A673 (cell line): ENCODE measurements around the gene SERPINF2. TPM values are rescaled to one million over a fixed set of nuclear protein-coding genes. Genes with fewer than 3 reads are reported as not detected.

Source experiments
- BruUV-seq: library from RNA; stranded (reverse); fragments of 400-500 nt; replicated peaks from 2 replicates; lab custom pipeline; 2021; lab: Mats Ljungman, UMichigan
- CTCF ChIA-PET: fragments of 300-600 bp; sonication (Branson Sonifier 250); formaldehyde crosslinking; loops from one replicate; lab custom pipeline; 2022; ENCODE audit warnings: antibody characterized with exemption; lab: Charles Lee
- POLR2A ChIA-PET: fragments of 300-600 bp; sonication (Branson Sonifier 250); formaldehyde crosslinking; loops from one replicate; lab custom pipeline; 2022; ENCODE audit warnings: antibody characterized with exemption; ENCODE audit not compliant: low non-redundant PET; lab: Charles Lee
- DNase-seq: peaks from one replicate; pipeline ENCODE4 v3.0.0-alpha.2; 2015; ENCODE audit warnings: low spot score
- H3K27ac ChIP-seq: fragments of 200-600 bp; sonication (generic); 2 replicates; pipeline ENCODE4 v1.5.1; 2016; ENCODE audit warnings: mixed run types, low read depth, mild to moderate bottlenecking, mixed read lengths, antibody characterized with exemption, low read length; ENCODE audit not compliant: poor library complexity, severe bottlenecking
- H3K27me3 ChIP-seq: fragments of 200-600 bp; sonication (generic); replicated peaks from 2 replicates; pipeline ENCODE4 v1.6.1; 2017; ENCODE audit warnings: mixed run types, low read depth, mild to moderate bottlenecking, mixed read lengths, antibody characterized with exemption, low read length; ENCODE audit not compliant: insufficient read depth, poor library complexity
- H3K36me3 ChIP-seq: fragments of 200-600 bp; sonication (generic); 2 replicates; pipeline ENCODE4 v1.6.1; 2016; ENCODE audit warnings: mixed run types, mild to moderate bottlenecking, mixed read lengths, antibody characterized with exemption, low read length; ENCODE audit not compliant: insufficient read depth, poor library complexity, severe bottlenecking
- H3K4me1 ChIP-seq: fragments of 200-600 bp; sonication (generic); 2 replicates; pipeline ENCODE4 v1.6.1; 2017; ENCODE audit warnings: mixed run types, mild to moderate bottlenecking, mixed read lengths, antibody characterized with exemption, low read length; ENCODE audit not compliant: insufficient read depth, poor library complexity, severe bottlenecking
- H3K4me3 ChIP-seq: fragments of 200-600 bp; sonication (generic); 2 replicates; pipeline ENCODE4 v1.5.1; 2016; ENCODE audit warnings: low read depth, mixed run types, mild to moderate bottlenecking, mixed read lengths, low read length; ENCODE audit not compliant: poor library complexity, severe bottlenecking
- H3K9me3 ChIP-seq: fragments of 200-600 bp; sonication (generic); 2 replicates; pipeline ENCODE4 v1.6.1; 2016; ENCODE audit warnings: mixed run types, low read depth, mild to moderate bottlenecking, mixed read lengths, antibody characterized with exemption, low read length; ENCODE audit not compliant: poor library complexity, severe bottlenecking
- EZH2 ChIP-seq: fragments of 200-600 bp; sonication (generic); IDR thresholded peaks from 2 replicates; pipeline ENCODE4 v1.6.1; 2017; ENCODE audit warnings: borderline replicate concordance, low read depth, mild to moderate bottlenecking, mixed read lengths, antibody characterized with exemption, low read length; ENCODE audit not compliant: poor library complexity, severe bottlenecking
- intact Hi-C: fragments of 100-400 bp; cut with micrococcal nuclease; formaldehyde crosslinking; loops from one replicate; pipeline ENCODE4 v1.10.0; 2022; ENCODE audit not compliant: unreplicated experiment
- total RNA-seq: library from RNA; stranded (reverse); gene quantifications from 2 replicates; pipeline ENCODE4 v1.2.3, GENCODE V29; 2021
- TF ChIP-seq, protein P1 (sequence below): fragments of 300-800, 200-600 bp; sonication (generic); conservative IDR thresholded peaks from 2 replicates; pipeline ENCODE4 v1.5.1; 2017; ENCODE audit warnings: low read depth, mild to moderate bottlenecking, antibody characterized with exemption, low read length, moderate library complexity, mixed read lengths

SERPINF2 gene
- total RNA-seq, 1 experiment from 2014 or later = 0.37 TPM

DNA sequence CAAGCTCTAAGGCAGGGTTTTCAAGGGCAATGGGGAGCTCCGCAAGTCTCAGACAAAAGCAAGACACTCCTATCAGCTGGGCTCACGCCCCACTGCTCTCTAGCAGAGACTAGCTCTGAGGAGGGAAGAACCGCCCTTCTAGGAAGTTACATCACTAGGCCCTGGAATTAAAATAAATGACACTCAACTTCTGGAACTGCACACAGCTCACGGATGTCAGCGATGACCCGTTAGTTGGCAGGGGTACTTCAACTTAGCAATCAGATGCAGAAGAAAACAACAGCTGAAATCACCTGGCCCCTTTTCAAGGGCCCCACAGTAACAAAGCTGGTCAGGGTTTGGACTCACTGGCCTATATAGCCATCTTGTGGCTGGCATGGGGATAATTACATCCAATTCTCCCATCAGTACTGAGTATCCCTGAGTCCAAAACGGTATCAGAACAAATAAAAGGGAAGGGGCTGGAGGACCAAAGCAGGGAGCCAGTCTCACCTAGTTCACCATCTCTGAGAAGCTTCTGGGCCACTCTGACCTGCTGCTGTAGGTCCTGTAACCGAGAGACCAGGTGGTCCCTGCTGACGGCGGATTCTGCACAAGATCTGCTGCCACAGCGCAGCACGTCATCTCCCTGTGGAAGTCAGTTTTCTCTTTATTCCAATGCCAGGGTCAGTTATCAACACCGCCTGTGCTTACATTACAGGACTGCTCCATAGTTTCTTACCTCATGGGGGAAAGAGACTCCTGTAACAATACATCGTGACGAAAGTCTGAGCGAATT, 41.4 kb downstream of the SERPINF2 start:
- ChIA-PET CTCF (interaction anchor here (0.5 to 1.4 kb wide), 5 partner anchors 61 to 135 kb away, joined by 3 to 10 read pairs (median 4); no protein-coding TSS in a partner anchor), POLR2A (no interaction called here)
- H3K9me3 ChIP-seq = no peaks in the 10 kb centered on the region
- H3K36me3 ChIP-seq = peaks cover 36% of the 10 kb centered on the region
- intact Hi-C loops = loop anchor here (1.0 kb wide), 1 partner anchor 62 kb away; no protein-coding TSS in a partner anchor
- H3K27ac ChIP-seq = peak overlapping the region; percentile 46
- H3K4me3 ChIP-seq = no peak overlapping the region
- peaks cover 26% of the 10 kb centered on the region for H3K4me1 ChIP-seq
- TF ChIP-seq, protein P1, sequence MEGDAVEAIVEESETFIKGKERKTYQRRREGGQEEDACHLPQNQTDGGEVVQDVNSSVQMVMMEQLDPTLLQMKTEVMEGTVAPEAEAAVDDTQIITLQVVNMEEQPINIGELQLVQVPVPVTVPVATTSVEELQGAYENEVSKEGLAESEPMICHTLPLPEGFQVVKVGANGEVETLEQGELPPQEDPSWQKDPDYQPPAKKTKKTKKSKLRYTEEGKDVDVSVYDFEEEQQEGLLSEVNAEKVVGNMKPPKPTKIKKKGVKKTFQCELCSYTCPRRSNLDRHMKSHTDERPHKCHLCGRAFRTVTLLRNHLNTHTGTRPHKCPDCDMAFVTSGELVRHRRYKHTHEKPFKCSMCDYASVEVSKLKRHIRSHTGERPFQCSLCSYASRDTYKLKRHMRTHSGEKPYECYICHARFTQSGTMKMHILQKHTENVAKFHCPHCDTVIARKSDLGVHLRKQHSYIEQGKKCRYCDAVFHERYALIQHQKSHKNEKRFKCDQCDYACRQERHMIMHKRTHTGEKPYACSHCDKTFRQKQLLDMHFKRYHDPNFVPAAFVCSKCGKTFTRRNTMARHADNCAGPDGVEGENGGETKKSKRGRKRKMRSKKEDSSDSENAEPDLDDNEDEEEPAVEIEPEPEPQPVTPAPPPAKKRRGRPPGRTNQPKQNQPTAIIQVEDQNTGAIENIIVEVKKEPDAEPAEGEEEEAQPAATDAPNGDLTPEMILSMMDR = peak; percentile 67
- TF ChIP-seq EZH2 = no peak
- peak; percentile 57 for DNase-seq
- H3K27me3 ChIP-seq = no peaks in the 10 kb centered on the region
- BruUV-seq = no TSS peak

DNA sequence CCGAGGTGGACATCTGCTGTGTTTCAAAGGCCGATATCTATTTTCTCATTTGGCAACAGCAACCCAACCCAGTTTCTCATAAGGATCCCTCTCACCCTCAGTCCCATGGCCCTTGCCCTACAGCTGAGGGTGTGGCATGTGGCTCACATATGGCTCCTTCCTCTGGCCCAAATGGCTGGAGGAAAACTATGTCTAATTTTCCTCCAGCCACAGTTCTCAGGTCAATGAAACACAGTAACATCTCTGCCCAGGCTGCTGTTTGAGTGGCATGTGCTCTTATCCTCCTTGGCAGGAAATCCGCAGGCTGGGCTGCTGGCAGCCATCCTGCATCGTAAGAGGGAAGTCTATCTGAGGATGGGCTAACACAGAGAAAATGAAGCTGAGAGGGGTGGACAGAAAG, 43.3 kb downstream of the SERPINF2 start:
- peaks cover 36% of the 10 kb centered on the region for H3K36me3 ChIP-seq
- TF ChIP-seq, protein P1 = no peak
- H3K27ac ChIP-seq = no peak overlapping the region
- DNase-seq = no peak
- no peaks in the 10 kb centered on the region for H3K9me3 ChIP-seq
- no peaks in the 10 kb centered on the region for H3K27me3 ChIP-seq
- no TSS peak for BruUV-seq
- POLR2A ChIA-PET = no interaction called here
- H3K4me3 ChIP-seq = no peak overlapping the region
- CTCF ChIA-PET = interaction anchor here (0.7 kb wide), 1 partner anchor 36 kb away, joined by 3 read pairs; no protein-coding TSS in a partner anchor
- H3K4me1 ChIP-seq = peaks cover 10% of the 10 kb centered on the region
- intact Hi-C loops = no loop called here

DNA sequence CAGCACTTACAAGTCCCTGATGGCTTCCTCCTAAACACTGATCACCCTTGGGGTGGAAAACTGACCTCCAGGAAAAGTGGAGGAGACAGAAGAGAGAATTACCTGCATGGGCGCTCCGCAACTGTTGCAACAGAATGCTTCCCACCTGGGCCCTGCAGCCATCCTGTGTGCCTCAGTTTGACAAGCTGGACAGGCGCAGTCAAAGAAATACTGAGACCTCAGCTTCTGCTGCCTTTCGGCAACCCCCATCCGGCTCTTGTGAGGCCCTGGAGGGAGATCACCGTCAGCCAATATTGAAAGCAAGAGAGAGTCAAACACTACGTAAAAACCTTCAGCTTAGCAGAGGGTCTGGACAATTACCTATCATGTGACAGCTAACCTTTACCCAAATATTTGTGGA, 44.0 kb downstream of the SERPINF2 start:
- H3K27me3 ChIP-seq = no peaks in the 10 kb centered on the region
- H3K4me3 ChIP-seq = no peak overlapping the region
- H3K27ac ChIP-seq = no peak overlapping the region
- H3K4me1 ChIP-seq = peaks cover 18% of the 10 kb centered on the region
- DNase-seq = no peak
- H3K36me3 ChIP-seq = peaks cover 32% of the 10 kb centered on the region
- no peaks in the 10 kb centered on the region for H3K9me3 ChIP-seq
- BruUV-seq = no TSS peak
- intact Hi-C loops = no loop called here
- CTCF ChIA-PET = no interaction called here
- TF ChIP-seq, protein P1 = no peak
- TF ChIP-seq EZH2 = no peak
- POLR2A ChIA-PET = no interaction called here
